Vagina (tissue), 2 donors: ENCODE measurements around the gene SGIP1. TPM values are rescaled to one million over a fixed set of nuclear protein-coding genes. Genes with fewer than 3 reads are reported as not detected.
"Not testable (repeated sequence)": the region's sequence is repeated elsewhere in the genome, so short reads cannot be mapped to it uniquely, and the experiment has no call there.

Experiments
- DNase-seq, 2 donors: peaks; one replicate each; pipeline ENCODE4 v3.0.0-alpha.2; 2017; ENCODE audit errors: extremely low spot score in 2 of 2
- H3K27ac ChIP-seq: fragments of 200-600 bp; sonication (generic); one replicate; pipeline ENCODE4 v1.5.1; 2019
- H3K27me3 ChIP-seq: fragments of 200-600 bp; sonication (generic); one replicate; pipeline ENCODE4 v1.5.1; 2019
- H3K36me3 ChIP-seq, 2 donors: fragments of 200-600 bp; sonication (generic); one replicate each; pipeline ENCODE4 v1.5.1; 2017 to 2019
- H3K4me1 ChIP-seq: fragments of 200-600 bp; sonication (generic); one replicate; pipeline ENCODE4 v1.5.1; 2019
- H3K4me3 ChIP-seq, 2 donors: fragments of 200-600 bp; sonication (generic); 1 replicate in 1 of 2; 2 replicates in 1 of 2; pipeline ENCODE4 v1.5.1; 2016 to 2019
- H3K9me3 ChIP-seq: fragments of 200-600 bp; sonication (generic); one replicate; pipeline ENCODE4 v1.5.1; 2019
- CTCF ChIP-seq, 3 experiments: fragments of 450-650 bp in 2 of 3; fragments of 200-600 bp in 1 of 3; sonication (generic) in 1 of 3; IDR thresholded peaks; one replicate each; pipeline ENCODE4 v1.5.1; 2017 to 2019; ENCODE audit warnings: antibody characterized with exemption in 3 of 3, mild to moderate bottlenecking in 2 of 3, moderate library complexity in 2 of 3
- POLR2A ChIP-seq, 2 donors: fragments of 450-650 bp; IDR thresholded peaks; one replicate each; pipeline ENCODE4 v1.6.1; 2017; ENCODE audit warnings: antibody characterized with exemption in 2 of 2, mild to moderate bottlenecking in 2 of 2, moderate library complexity in 2 of 2
- POLR2AphosphoS5 ChIP-seq, 2 donors: sonication (generic); formaldehyde crosslinking; IDR thresholded peaks; one replicate each; pipeline ENCODE4 v1.9.0; 2017; ENCODE audit warnings: antibody characterized with exemption in 2 of 2, mild to moderate bottlenecking in 2 of 2, low read depth in 1 of 2; ENCODE audit not compliant: insufficient read depth in 1 of 2
- intact Hi-C: fragments of 100-400 bp; cut with DNase I; formaldehyde crosslinking; loops from one replicate; pipeline ENCODE4 v1.15.1; 2023
- total RNA-seq: library from RNA; depleted of rRNA; stranded (reverse); fragments of >200 nt; gene quantifications from one replicate; pipeline ENCODE4 v1.2.3, GENCODE V29; 2016

The SGIP1 gene
- total RNA-seq, 1 donor from 2014 or later: 14.0 TPM

GRCh38 chr1:66585002-66585401 is 51.0 kb downstream of the SGIP1 start:
- Histone ChIP-seq H3K27me3 (no peaks in the 10 kb centered on the region), H3K9me3 (no peaks in the 10 kb centered on the region), H3K27ac (no peak overlapping the region), H3K4me3 (no peak overlapping the region), H3K4me1 (peaks cover 12% of the 10 kb centered on the region), H3K36me3 (no peaks in the 10 kb centered on the region)
- DNase-seq: no peak
- intact Hi-C loops: no loop called here
- TF ChIP-seq POLR2A (IDR thresholded peaks at IDR 0.05) (no peak), CTCF (IDR thresholded peaks at IDR 0.05) (no peak), POLR2AphosphoS5 (IDR thresholded peaks at IDR 0.05; ENCODE audit: insufficient read depth in 1 of 2, low read depth in 1 of 2) (no peak)

- no peaks in the 10 kb centered on the region for H3K9me3 ChIP-seq
- peaks cover 12% of the 10 kb centered on the region for H3K4me1 ChIP-seq
- DNase-seq: no peak
- no peak overlapping the region for H3K4me3 ChIP-seq
- no peaks in the 10 kb centered on the region for H3K36me3 ChIP-seq
- H3K27ac ChIP-seq: no peak overlapping the region
- intact Hi-C loops: no loop called here
- H3K27me3 ChIP-seq: no peaks in the 10 kb centered on the region
- no peak for TF ChIP-seq CTCF (IDR thresholded peaks at IDR 0.05)
- TF ChIP-seq POLR2AphosphoS5 (IDR thresholded peaks at IDR 0.05; ENCODE audit: insufficient read depth in 1 of 2, low read depth in 1 of 2): no peak
- no peak for TF ChIP-seq POLR2A (IDR thresholded peaks at IDR 0.05)
These were observed 55.4 kb downstream of the SGIP1 start for GRCh38 chr1:66589326-66589725.

- intact Hi-C loops, H3K27ac ChIP-seq, H3K36me3 ChIP-seq, H3K27me3 ChIP-seq, H3K4me3 ChIP-seq, DNase-seq, H3K4me1 ChIP-seq, H3K9me3 ChIP-seq: not testable (repeated sequence)
These were observed 58.2 kb downstream of the SGIP1 start for GRCh38 chr1:66592106-66592507.

DNA sequence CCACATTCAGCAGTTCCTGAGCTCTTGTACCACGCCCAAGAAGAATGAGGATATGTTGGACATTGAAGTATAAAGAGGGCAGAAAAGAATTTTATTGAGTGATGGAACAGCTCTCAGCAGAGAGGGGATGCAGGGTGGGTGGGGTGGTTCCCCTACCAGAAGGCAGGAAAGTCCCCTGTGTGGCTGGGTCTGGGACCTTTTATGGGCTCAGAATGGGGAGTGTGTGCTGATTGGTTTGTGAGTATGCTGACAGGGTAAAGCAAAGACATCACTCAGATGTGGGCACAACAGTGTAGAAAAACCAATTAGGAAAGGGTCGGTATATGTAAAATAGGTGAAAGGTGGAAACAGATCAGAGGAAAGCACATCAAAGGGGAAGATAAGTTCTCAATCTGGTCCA is 62.2 kb downstream of the SGIP1 start:
- Histone ChIP-seq H3K4me3 (no peak overlapping the region), H3K27ac (no peak overlapping the region), H3K27me3 (no peaks in the 10 kb centered on the region), H3K36me3 (no peaks in the 10 kb centered on the region), H3K4me1 (no peaks in the 10 kb centered on the region), H3K9me3 (no peaks in the 10 kb centered on the region)
- TF ChIP-seq POLR2AphosphoS5 (IDR thresholded peaks at IDR 0.05; ENCODE audit: insufficient read depth in 1 of 2, low read depth in 1 of 2): no peak
- TF ChIP-seq CTCF (IDR thresholded peaks at IDR 0.05): no peak
- TF ChIP-seq POLR2A (IDR thresholded peaks at IDR 0.05): no peak
- intact Hi-C loops: no loop called here
- no peak for DNase-seq

GRCh38 chr1:66597500-66597899 is 63.5 kb downstream of the SGIP1 start:
- Histone ChIP-seq H3K4me3 (no peak overlapping the region), H3K4me1 (no peaks in the 10 kb centered on the region), H3K9me3 (no peaks in the 10 kb centered on the region), H3K27ac (no peak overlapping the region), H3K27me3 (no peaks in the 10 kb centered on the region), H3K36me3 (no peaks in the 10 kb centered on the region)
- intact Hi-C loops: no loop called here
- no peak for DNase-seq
- TF ChIP-seq CTCF (IDR thresholded peaks at IDR 0.05) (no peak), POLR2A (IDR thresholded peaks at IDR 0.05) (no peak), POLR2AphosphoS5 (IDR thresholded peaks at IDR 0.05; ENCODE audit: insufficient read depth in 1 of 2, low read depth in 1 of 2) (no peak)

GRCh38 chr1:66598670-66599069 is 64.7 kb downstream of the SGIP1 start:
- no peak for DNase-seq
- Histone ChIP-seq H3K27me3 (no peaks in the 10 kb centered on the region), H3K36me3 (no peaks in the 10 kb centered on the region), H3K9me3 (no peaks in the 10 kb centered on the region), H3K4me3 (no peak overlapping the region), H3K4me1 (no peaks in the 10 kb centered on the region), H3K27ac (no peak overlapping the region)
- TF ChIP-seq POLR2A (IDR thresholded peaks at IDR 0.05) (no peak), POLR2AphosphoS5 (IDR thresholded peaks at IDR 0.05; ENCODE audit: insufficient read depth in 1 of 2, low read depth in 1 of 2) (no peak), CTCF (IDR thresholded peaks at IDR 0.05) (no peak)
- intact Hi-C loops: no loop called here
